Cardiac fibroblast (primary cell): ENCODE results near the gene MAN2A1.
"Not testable (repeated sequence)": the region's sequence is repeated elsewhere in the genome, so short reads cannot be mapped to it uniquely, and the experiment has no call there.

Source experiments
- DNase-seq, 2 donors: peaks; one replicate each; pipeline versions ENCODE4 v3.0.0 to v3.0.0-alpha.2; 2010; ENCODE audit warnings: low read depth in 2 of 2
- H3K4me3 ChIP-seq, 2 donors: replicated peaks in 1 of 2; 1 replicate in 1 of 2; 2 replicates in 1 of 2; pipeline ENCODE4 v1.5.1; 2011; ENCODE audit warnings: low read depth in 2 of 2, low read length in 2 of 2, mild to moderate bottlenecking in 2 of 2, moderate library complexity in 1 of 2
- TF ChIP-seq, protein P1 (sequence below): IDR thresholded peaks from one replicate; pipeline ENCODE4 v1.5.1; 2011; ENCODE audit warnings: low read depth, mild to moderate bottlenecking, low read length, inconsistent platforms

The MAN2A1 gene

DNA sequence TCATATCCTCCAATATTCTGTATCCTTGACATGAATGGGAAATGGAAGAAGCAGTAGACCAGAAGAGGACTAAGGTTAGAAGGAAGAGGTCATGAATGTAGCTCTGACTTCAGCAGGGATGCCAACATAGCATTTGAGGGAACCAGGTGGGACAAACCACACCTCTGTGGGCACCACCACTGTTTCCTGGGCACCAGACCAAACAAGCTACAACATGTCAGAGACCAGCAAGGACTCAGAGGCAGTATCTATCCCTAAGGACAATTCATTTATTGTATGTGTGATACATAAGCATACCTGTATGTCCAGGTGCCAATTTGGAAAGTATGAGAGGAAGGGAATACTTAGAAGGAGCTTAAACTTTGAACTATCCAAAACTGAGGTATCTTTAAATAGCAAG is 192.8 kb downstream of the MAN2A1 start:
- no peak for DNase-seq
- no peak overlapping the region for H3K4me3 ChIP-seq
- TF ChIP-seq, protein P1, sequence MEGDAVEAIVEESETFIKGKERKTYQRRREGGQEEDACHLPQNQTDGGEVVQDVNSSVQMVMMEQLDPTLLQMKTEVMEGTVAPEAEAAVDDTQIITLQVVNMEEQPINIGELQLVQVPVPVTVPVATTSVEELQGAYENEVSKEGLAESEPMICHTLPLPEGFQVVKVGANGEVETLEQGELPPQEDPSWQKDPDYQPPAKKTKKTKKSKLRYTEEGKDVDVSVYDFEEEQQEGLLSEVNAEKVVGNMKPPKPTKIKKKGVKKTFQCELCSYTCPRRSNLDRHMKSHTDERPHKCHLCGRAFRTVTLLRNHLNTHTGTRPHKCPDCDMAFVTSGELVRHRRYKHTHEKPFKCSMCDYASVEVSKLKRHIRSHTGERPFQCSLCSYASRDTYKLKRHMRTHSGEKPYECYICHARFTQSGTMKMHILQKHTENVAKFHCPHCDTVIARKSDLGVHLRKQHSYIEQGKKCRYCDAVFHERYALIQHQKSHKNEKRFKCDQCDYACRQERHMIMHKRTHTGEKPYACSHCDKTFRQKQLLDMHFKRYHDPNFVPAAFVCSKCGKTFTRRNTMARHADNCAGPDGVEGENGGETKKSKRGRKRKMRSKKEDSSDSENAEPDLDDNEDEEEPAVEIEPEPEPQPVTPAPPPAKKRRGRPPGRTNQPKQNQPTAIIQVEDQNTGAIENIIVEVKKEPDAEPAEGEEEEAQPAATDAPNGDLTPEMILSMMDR = no peak

DNA sequence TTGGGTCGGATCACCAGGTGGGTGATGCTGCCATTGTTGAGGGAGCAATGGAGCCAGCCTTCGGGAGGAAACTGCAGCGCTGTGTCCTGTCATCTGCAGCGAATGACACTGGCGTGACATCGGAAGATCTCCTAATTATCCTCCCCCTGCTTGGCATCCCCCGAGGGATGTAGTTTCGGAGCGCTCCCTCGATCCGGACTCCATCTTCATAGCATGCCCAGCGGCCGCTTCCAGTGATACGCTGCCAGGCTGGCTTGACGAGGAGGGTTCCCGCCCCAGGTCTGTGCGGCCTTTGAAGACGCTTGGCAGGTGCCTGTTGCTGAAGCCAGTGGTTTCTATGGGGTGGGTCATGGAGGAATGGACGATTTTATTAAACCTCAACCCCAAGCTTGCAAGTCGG is 194.9 kb downstream of the MAN2A1 start:
- no peak for DNase-seq
- H3K4me3 ChIP-seq = no peak overlapping the region
- TF ChIP-seq, protein P1 = no peak

DNA sequence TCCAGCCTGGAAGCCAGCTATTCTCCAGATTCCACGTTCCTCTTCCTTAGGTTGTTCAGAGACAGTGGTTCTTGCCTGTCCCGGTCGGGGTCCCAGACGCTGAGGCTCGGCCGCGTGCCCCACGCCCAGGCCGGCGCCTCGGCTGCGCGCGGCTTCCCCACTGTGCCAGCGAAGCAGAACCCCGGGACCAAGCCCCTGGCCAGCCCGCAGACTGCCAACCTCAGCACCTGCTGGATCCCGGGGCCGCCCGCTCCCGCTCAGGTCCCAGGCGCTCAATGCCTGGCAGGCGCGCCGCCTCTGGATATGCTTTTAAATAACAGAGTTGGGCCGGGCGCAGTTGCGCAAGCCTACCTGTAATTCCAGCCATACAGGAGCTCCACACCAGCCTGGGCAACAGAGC is 195.5 kb downstream of the MAN2A1 start:
- TF ChIP-seq, protein P1 = no peak
- H3K4me3 ChIP-seq = no peak overlapping the region
- DNase-seq = no peak

DNA sequence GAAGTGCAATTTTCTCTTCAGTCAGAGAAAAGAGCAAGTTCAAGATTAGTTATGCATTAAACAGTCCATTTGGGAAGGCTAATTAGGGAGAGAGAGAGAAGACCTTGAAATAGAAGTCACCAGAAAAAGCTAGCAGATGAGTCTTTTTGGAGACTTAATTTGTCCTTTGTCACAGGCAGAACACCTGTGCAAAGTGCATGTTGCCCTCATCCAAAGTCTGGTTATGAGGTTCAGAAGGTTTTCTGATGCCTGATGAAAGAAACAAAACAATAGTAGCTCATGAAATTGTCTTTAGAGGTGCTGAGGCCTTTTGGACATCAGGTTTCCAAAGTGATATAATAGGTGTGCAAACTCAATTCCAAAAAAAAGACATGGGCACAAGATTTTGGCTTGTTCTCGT is 199.3 kb downstream of the MAN2A1 start:
- H3K4me3 ChIP-seq = no peak overlapping the region
- no peak for DNase-seq
- TF ChIP-seq, protein P1 = no peak

DNA sequence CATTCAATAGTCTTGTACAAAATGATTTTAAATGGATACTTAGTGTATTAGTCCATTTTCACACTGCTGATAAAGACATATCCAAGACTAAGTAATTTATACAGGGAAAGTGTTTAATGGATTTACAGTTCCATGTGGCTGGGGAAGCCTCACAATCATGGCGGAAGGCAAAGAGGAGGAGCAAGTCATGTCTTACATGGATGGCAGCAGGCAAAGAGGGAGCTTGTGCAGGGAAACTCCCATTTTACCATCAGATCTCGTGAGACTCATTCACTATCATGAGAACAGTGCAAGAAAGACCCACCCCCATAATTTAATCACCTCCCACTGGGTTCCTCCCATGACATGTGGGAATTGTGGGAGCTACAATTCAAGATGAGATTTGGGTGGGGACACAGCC is 203.5 kb downstream of the MAN2A1 start:
- DNase-seq, H3K4me3 ChIP-seq: not testable (repeated sequence)

DNA sequence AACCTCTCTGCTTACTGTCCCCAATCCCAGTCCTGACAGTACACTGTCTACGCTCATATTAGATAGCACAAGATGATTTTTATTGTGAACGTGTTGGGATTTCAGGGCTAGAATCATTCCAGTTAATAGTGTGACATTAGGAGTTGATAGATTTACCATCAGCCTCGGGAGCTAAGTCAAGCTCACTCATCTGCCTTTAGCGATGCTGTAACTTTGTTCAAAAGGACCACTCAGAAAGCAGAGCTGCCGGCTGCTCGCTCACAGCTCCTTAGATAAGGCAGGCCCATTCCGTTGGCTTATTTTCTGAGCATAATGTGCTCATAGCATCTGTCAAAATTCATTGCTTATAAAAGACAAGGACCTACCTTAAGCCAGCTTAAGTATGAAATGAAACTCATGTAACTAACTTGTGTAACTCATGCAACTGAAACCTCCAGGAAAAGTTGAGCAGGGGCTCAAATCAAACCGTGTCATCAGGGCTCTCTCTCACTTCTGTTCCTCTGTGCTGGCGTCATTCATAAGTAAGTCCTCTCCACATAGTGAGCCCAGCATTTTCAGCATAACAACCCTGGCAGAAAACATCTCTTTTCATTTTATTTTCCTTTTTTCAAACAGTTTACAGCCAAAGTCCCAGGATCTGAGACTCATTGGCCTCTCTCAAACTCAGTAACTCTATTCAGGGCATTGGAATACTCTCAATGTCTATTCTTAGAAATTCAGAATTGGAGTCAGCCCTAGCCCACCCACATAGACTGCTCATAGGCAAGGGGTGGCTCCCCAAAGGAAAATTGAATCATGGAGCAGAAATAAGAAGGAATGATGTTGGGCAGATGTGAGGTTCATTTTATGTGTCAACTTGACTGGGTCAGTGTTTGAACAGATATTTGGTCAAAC is 208.8 kb downstream of the MAN2A1 start:
- no peak for DNase-seq

DNA sequence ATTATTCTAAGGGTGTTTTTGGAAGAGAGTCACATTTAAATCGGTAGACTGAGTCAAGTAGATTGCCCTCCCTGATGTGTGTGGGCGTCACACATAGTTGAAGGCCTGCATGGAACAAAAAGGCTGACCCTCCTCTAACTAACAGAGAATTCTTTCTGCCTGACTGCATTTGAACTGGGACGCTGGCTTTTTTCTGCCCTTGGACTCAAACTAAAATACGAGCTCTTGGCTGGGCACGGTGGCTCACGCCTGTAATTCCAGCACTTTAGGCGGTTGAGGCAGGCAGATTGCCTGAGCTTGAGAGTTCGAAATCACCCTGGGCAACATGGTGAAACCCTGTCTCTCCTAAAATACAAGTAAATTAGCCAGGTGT is 209.4 kb downstream of the MAN2A1 start:
- H3K4me3 ChIP-seq = no peak overlapping the region
- TF ChIP-seq, protein P1 = no peak
- DNase-seq = no peak

More for the DNA sequence above, 208.8 kb downstream of the MAN2A1 start:
- TF ChIP-seq, protein P1 = no peak
- H3K4me3 ChIP-seq = no peak overlapping the region
